ENCODE data around the gene KANSL1. TPM values are rescaled to one million over a fixed set of nuclear protein-coding genes. Genes with fewer than 3 reads are reported as not detected.
"Not testable (repeated sequence)": the region's sequence is repeated elsewhere in the genome, so short reads cannot be mapped to it uniquely, and the experiment has no call there.

The KANSL1 gene
- total RNA-seq, 1 experiment from 2014 or later, result 22.7 TPM

- DNase-seq (ENCODE audit: low read depth), result no peak
Observed at GRCh38 chr17:46024590-46024989, 168.6 kb downstream of the KANSL1 start.

- DNase-seq (ENCODE audit: low read depth), result no peak
Observed at GRCh38 chr17:46023783-46024388, 169.3 kb downstream of the KANSL1 start.

GRCh38 chr17:46023366-46023765 is 169.9 kb downstream of the KANSL1 start:
- not testable (repeated sequence) for DNase-seq (ENCODE audit: low read depth)

GRCh38 chr17:46020998-46021397 is 172.2 kb downstream of the KANSL1 start:
- DNase-seq (ENCODE audit: low read depth), result no peak

GRCh38 chr17:46020023-46020761 is 173.0 kb downstream of the KANSL1 start:
- no peak for DNase-seq (ENCODE audit: low read depth)

- not testable (repeated sequence) for DNase-seq (ENCODE audit: low read depth)
Observed at GRCh38 chr17:46019408-46019925, 173.8 kb downstream of the KANSL1 start.

GRCh38 chr17:46013502-46014165 is 179.6 kb downstream of the KANSL1 start:
- DNase-seq (ENCODE audit: low read depth), result no peak

- DNase-seq (ENCODE audit: low read depth), result no peak
Observed at GRCh38 chr17:46013127-46013501, 180.1 kb downstream of the KANSL1 start.

GRCh38 chr17:46012506-46013079 is 180.6 kb downstream of the KANSL1 start:
- DNase-seq (ENCODE audit: low read depth), result no peak

- DNase-seq (ENCODE audit: low read depth), result no peak
Observed at GRCh38 chr17:46011711-46012505, 181.3 kb downstream of the KANSL1 start.

- no peak for DNase-seq (ENCODE audit: low read depth)
Observed at GRCh38 chr17:46010597-46011186, 182.5 kb downstream of the KANSL1 start.

GRCh38 chr17:46009681-46010596 is 183.3 kb downstream of the KANSL1 start:
- peak; percentile 80 for DNase-seq (ENCODE audit: low read depth)

- no peak for DNase-seq (ENCODE audit: low read depth)
Observed at GRCh38 chr17:46008591-46008990, 184.6 kb downstream of the KANSL1 start.

GRCh38 chr17:46007461-46007965 is 185.7 kb downstream of the KANSL1 start:
- DNase-seq (ENCODE audit: low read depth), result no peak

- DNase-seq (ENCODE audit: low read depth), result not testable (repeated sequence)
Observed at GRCh38 chr17:46006082-46006481, 187.1 kb downstream of the KANSL1 start.

- peak; percentile 13 for DNase-seq (ENCODE audit: low read depth)
Observed at GRCh38 chr17:46003907-46004748, 189.1 kb downstream of the KANSL1 start.

GRCh38 chr17:46002973-46003316 is 190.3 kb downstream of the KANSL1 start:
- DNase-seq (ENCODE audit: low read depth), result no peak

- peak; percentile 71 for DNase-seq (ENCODE audit: low read depth)
Observed at GRCh38 chr17:46002311-46002972, 190.8 kb downstream of the KANSL1 start.
